AG09319 (cell line): ENCODE measurements around the gene ADAMTS1.

Experiments used
- DNase-seq: peaks from one replicate; pipeline ENCODE4 v3.0.0-alpha.2; 2010; ENCODE audit warnings: low read depth; ENCODE audit errors: extremely low read depth
- CTCF ChIP-seq: IDR thresholded peaks from 2 replicates; pipeline ENCODE4 v1.5.1; 2011; ENCODE audit warnings: low read depth, mild to moderate bottlenecking, inconsistent platforms, low read length, moderate library complexity

ADAMTS1 gene

GRCh38 chr21:26801498-26801897, 43.7 kb downstream of the ADAMTS1 start:
- DNase-seq = peak; percentile 87
- TF ChIP-seq CTCF = no peak

- no peak for TF ChIP-seq CTCF
- DNase-seq = peak; percentile 65
These were observed 44.2 kb downstream of the ADAMTS1 start for GRCh38 chr21:26800970-26801431.

GRCh38 chr21:26800455-26800854, 44.8 kb downstream of the ADAMTS1 start:
- no peak for DNase-seq
- no peak for TF ChIP-seq CTCF

- TF ChIP-seq CTCF = no peak
These were observed 45.2 kb downstream of the ADAMTS1 start for GRCh38 chr21:26800001-26800400.

GRCh38 chr21:26798856-26799751, 46.1 kb downstream of the ADAMTS1 start:
- TF ChIP-seq CTCF = no peak
- DNase-seq = no peak

More at GRCh38 chr21:26800001-26800400, 45.2 kb downstream of the ADAMTS1 start:
- no peak for DNase-seq

- TF ChIP-seq CTCF = no peak
- no peak for DNase-seq
These were observed 47.2 kb downstream of the ADAMTS1 start for GRCh38 chr21:26797878-26798456.

GRCh38 chr21:26795866-26796329, 49.3 kb downstream of the ADAMTS1 start:
- DNase-seq = peak; percentile 85
- no peak for TF ChIP-seq CTCF
